Measurements from ENCODE around the gene MRPL4. TPM values are rescaled to one million over a fixed set of nuclear protein-coding genes. Genes with fewer than 3 reads are reported as not detected.
A peak's percentile ranks its signal among the peaks of the same experiment; 100 is the strongest.
"Not testable (repeated sequence)": the region's sequence is repeated elsewhere in the genome, so short reads cannot be mapped to it uniquely, and the experiment has no call there.

The MRPL4 gene
- polyA plus RNA-seq, 3 donors from 2014 or later = 24.3 to 42.6 (median 27.1) TPM

DNA sequence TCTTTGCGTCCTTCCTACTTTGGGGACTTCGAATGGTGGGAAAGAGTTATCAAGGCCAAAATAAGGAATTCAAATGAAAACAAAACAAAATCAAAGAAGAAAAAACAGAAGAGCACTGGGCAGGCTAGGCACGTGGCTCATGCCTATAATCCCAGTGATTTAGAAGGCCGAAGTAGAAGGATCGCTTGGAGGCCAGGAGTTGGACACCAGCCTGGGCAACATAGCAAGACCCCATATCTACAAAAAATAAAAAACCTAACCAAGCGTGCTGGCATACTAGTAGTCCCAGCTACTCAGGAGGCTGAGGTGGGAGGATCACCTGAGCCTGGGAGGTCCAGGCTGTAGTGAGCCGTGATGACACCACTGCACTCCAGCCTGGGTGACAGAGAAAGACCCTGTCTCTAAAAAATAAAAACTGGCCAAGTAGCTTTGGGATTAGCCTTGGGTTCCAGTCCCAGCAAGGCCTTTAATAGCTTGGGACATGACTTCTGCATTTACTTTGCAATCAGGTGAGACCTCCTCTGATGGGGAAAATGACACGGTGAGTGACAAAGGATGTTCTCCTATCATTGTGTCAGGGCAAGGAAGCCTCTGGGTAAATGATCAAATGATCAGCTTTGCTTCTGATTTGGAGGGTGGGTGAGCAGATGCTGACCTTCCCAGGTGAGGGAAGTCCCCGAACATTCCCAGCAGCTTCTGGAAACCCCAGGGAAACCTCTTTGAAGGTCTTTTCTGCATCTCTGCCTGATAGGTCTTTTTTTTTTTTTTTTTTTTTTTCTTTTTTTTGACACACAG, 26.0 kb downstream of the MRPL4 start:
- peaks cover 24 to 40% of the 10 kb centered on the region in 2 donors for H3K4me1 Mint-ChIP-seq
- no peak for DNase-seq
- no peaks in the 10 kb centered on the region for H3K9me3 Mint-ChIP-seq
- H3K27ac Mint-ChIP-seq = peak overlapping the region in 4 of 6 donors; percentile 17 to 73 (median 32)
- peaks cover 0 to 5% (median under 1%) of the 10 kb centered on the region in 3 donors for H3K27me3 Mint-ChIP-seq (ENCODE audit: low read depth in 3 of 3)
- H3K4me3 Mint-ChIP-seq = peak overlapping the region in 1 of 5 donors; percentile 27
- peaks cover 4 to 19% (median 7%) of the 10 kb centered on the region in 3 donors for H3K36me3 Mint-ChIP-seq

DNA sequence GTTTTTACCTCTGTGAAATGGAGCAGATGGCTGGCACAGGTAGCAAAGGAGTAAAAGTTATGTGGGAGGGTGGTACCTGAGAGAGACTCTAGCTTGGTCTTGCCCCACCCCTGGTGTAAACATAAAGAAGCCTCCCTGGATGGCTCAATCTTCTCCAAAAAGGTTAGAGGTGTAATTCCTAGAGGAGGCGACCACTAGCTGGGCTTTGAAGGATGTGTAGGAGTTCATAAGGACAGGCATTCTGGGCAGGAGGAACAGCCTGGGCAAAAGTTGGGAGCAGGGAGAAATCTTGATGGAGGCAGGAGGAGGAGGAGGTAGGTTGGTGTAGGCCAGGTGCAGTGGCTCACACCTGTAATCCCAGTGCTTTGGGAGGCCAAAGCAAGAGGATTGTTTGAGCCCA, 26.9 kb downstream of the MRPL4 start:
- Mint-ChIP-seq H3K4me1 (peaks cover 25 to 38% of the 10 kb centered on the region in 2 donors), H3K27ac (peak overlapping the region in 5 of 6 donors; percentile 53 to 89 (median 81)), H3K27me3 (ENCODE audit: low read depth in 3 of 3) (peaks cover 0 to 5% (median 0%) of the 10 kb centered on the region in 3 donors), H3K9me3 (no peaks in the 10 kb centered on the region), H3K36me3 (peaks cover 6 to 24% (median 8%) of the 10 kb centered on the region in 3 donors), H3K4me3 (peak overlapping the region; percentile 31 to 67 (median 46))
- no peak for DNase-seq

DNA sequence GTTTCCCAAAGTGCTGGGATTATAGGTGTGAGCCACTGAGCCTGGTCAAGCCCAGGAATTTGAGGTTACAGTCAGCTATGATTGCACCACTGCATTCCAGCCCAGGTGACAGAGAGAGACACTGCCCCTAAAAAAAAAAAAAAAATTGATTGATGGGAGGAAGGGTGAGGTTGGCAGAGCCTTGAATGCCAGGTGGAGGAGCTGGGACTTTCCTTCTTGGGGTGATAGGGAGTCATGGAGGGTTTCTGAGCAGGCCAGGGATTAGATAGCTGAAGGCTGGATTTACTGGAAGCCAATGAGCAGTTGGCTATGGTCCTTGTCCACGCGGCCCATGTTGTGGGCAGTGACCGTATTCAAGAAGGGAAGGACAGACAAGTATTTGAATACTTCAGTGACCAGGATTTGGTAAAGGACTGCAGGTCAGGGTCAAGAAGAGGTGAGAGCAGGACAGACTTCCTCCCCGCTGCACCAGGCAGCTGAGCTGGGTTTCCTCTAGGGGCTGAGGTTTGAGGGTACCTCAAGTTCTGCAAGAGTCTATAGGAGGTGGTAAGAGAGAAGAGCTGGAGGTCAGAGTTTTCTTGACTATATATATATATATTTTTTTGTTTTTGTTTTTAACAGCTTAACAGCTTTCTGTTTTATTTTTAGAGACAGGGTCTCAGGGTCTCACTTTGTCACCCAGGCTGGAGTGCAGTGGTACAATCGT, 27.9 kb downstream of the MRPL4 start:
- DNase-seq = peak in 2 of 3 donors; percentile 29 to 38
- Mint-ChIP-seq H3K4me3 (peak overlapping the region; percentile 15 to 75 (median 68)), H3K27me3 (ENCODE audit: low read depth in 3 of 3) (peaks cover 0 to 5% (median 0%) of the 10 kb centered on the region in 3 donors), H3K9me3 (no peaks in the 10 kb centered on the region), H3K36me3 (peaks cover 5 to 27% (median 9%) of the 10 kb centered on the region in 3 donors), H3K4me1 (peaks cover 20 to 30% of the 10 kb centered on the region in 2 donors), H3K27ac (peak overlapping the region; percentile 78 to 94 (median 86))

DNA sequence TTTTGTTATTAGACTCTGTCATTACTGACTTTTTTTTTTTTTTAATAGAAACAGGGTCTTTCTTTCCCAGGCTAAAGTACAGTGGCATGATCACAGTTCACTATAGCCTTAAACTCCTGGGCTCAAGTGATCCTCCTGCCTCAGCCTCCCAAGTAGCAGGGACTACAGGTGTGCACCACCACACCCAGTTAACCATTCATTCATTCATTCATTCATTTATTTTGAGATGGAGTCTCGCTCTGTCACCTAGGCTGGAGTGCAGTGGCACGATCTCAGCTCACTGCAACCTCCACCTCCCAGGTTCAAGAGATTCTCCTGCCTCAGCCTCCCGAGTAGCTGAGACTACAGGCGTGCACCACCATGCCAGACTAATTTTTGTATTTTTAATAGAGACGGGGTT, 30.0 kb downstream of the MRPL4 start:
- not testable (repeated sequence) for DNase-seq, H3K4me3 Mint-ChIP-seq, H3K27ac Mint-ChIP-seq, H3K9me3 Mint-ChIP-seq
- H3K4me1 Mint-ChIP-seq = peaks cover 37 to 49% of the 10 kb centered on the region in 2 donors
- peaks cover 3 to 10% (median 7%) of the 10 kb centered on the region in 3 donors for H3K27me3 Mint-ChIP-seq (ENCODE audit: low read depth in 3 of 3)
- peaks cover 18 to 37% (median 26%) of the 10 kb centered on the region in 3 donors for H3K36me3 Mint-ChIP-seq

DNA sequence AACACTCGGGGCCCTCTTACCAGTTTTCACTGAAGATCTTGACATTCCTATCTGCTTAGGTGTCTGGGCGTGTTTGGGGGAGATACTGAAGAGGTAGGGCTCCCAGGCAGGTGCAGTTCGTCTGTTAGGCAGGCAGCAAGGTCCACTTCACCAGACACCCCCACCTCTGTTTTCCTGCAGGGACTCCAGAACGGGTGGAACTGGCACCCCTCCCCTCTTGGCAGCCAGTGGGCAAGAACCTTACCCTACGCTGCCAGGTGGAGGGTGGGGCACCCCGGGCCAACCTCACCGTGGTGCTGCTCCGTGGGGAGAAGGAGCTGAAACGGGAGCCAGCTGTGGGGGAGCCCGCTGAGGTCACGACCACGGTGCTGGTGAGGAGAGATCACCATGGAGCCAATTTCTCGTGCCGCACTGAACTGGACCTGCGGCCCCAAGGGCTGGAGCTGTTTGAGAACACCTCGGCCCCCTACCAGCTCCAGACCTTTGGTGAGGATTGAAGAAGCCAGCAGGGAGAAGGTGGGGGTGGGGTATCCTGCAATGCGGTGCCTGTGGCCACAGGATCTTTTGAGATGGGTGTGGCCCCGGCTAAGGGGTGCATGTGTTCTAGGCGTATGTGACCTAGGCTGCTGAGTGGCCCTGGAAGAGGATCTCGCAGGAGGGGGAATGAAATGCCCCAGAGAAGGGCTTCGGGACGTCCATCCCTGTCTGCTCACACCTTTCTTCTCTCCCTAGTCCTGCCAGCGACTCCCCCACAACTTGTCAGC, 31.5 kb downstream of the MRPL4 start:
- Mint-ChIP-seq H3K4me3 (no peak overlapping the region), H3K9me3 (peaks cover 0 to 3% (median 0%) of the 10 kb centered on the region in 6 donors), H3K36me3 (peaks cover 18 to 33% (median 26%) of the 10 kb centered on the region in 3 donors), H3K27ac (no peak overlapping the region), H3K4me1 (peaks cover 49 to 57% of the 10 kb centered on the region in 2 donors), H3K27me3 (ENCODE audit: low read depth in 3 of 3) (peaks cover 10 to 23% (median 16%) of the 10 kb centered on the region in 3 donors)
- no peak for DNase-seq

DNA sequence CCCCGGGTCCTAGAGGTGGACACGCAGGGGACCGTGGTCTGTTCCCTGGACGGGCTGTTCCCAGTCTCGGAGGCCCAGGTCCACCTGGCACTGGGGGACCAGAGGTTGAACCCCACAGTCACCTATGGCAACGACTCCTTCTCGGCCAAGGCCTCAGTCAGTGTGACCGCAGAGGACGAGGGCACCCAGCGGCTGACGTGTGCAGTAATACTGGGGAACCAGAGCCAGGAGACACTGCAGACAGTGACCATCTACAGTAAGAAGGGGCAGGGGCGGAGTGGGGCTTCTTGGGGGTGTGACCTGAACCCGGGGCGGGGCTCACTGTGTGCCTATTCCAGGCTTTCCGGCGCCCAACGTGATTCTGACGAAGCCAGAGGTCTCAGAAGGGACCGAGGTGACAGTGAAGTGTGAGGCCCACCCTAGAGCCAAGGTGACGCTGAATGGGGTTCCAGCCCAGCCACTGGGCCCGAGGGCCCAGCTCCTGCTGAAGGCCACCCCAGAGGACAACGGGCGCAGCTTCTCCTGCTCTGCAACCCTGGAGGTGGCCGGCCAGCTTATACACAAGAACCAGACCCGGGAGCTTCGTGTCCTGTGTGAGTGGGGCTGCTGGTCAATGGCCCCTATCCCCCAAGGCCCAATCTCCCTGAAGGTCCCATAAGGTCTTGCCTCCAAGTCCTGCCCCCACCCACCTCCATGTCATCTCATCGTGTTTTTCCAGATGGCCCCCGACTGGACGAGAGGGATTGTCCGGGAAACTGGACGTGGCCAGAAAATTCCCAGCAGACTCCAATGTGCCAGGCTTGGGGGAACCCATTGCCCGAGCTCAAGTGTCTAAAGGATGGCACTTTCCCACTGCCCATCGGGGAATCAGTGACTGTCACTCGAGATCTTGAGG, 32.3 kb downstream of the MRPL4 start:
- no peak overlapping the region for H3K27ac Mint-ChIP-seq
- H3K4me3 Mint-ChIP-seq = no peak overlapping the region

DNA sequence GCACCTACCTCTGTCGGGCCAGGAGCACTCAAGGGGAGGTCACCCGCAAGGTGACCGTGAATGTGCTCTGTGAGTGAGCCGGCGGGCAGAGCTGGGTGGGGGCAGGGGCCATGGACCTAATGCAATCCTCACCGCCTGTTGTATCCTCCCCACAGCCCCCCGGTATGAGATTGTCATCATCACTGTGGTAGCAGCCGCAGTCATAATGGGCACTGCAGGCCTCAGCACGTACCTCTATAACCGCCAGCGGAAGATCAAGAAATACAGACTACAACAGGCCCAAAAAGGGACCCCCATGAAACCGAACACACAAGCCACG, 32.9 kb downstream of the MRPL4 start:
- peaks cover 18 to 28% (median 24%) of the 10 kb centered on the region in 3 donors for H3K36me3 Mint-ChIP-seq
- no peak overlapping the region for H3K27ac Mint-ChIP-seq
- peaks cover 13 to 34% (median 20%) of the 10 kb centered on the region in 3 donors for H3K27me3 Mint-ChIP-seq (ENCODE audit: low read depth in 3 of 3)
- H3K4me3 Mint-ChIP-seq = no peak overlapping the region
- peaks cover 49 to 56% of the 10 kb centered on the region in 2 donors for H3K4me1 Mint-ChIP-seq
- DNase-seq = no peak
- H3K9me3 Mint-ChIP-seq = peaks cover 0 to 3% (median 0%) of the 10 kb centered on the region in 6 donors

More for the DNA sequence above, 32.3 kb downstream of the MRPL4 start:
- H3K27me3 Mint-ChIP-seq (ENCODE audit: low read depth in 3 of 3) = peaks cover 12 to 31% (median 22%) of the 10 kb centered on the region in 3 donors
- no peak for DNase-seq
- H3K4me1 Mint-ChIP-seq = peaks cover 52 to 59% of the 10 kb centered on the region in 2 donors
- peaks cover 18 to 29% (median 26%) of the 10 kb centered on the region in 3 donors for H3K36me3 Mint-ChIP-seq
- H3K9me3 Mint-ChIP-seq = peaks cover 0 to 3% (median 0%) of the 10 kb centered on the region in 6 donors

DNA sequence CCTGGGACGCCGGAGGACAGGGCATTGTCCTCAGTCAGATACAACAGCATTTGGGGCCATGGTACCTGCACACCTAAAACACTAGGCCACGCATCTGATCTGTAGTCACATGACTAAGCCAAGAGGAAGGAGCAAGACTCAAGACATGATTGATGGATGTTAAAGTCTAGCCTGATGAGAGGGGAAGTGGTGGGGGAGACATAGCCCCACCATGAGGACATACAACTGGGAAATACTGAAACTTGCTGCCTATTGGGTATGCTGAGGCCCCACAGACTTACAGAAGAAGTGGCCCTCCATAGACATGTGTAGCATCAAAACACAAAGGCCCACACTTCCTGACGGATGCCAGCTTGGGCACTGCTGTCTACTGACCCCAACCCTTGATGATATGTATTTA, 33.4 kb downstream of the MRPL4 start:
- Mint-ChIP-seq H3K27ac (peak overlapping the region in 1 of 6 donors; percentile 26), H3K27me3 (ENCODE audit: low read depth in 3 of 3) (peaks cover 18 to 38% (median 21%) of the 10 kb centered on the region in 3 donors), H3K36me3 (peaks cover 18 to 26% (median 23%) of the 10 kb centered on the region in 3 donors), H3K9me3 (peaks cover 0 to 3% (median 0%) of the 10 kb centered on the region in 6 donors), H3K4me3 (no peak overlapping the region), H3K4me1 (peaks cover 50 to 56% of the 10 kb centered on the region in 2 donors)
- DNase-seq = no peak

DNA sequence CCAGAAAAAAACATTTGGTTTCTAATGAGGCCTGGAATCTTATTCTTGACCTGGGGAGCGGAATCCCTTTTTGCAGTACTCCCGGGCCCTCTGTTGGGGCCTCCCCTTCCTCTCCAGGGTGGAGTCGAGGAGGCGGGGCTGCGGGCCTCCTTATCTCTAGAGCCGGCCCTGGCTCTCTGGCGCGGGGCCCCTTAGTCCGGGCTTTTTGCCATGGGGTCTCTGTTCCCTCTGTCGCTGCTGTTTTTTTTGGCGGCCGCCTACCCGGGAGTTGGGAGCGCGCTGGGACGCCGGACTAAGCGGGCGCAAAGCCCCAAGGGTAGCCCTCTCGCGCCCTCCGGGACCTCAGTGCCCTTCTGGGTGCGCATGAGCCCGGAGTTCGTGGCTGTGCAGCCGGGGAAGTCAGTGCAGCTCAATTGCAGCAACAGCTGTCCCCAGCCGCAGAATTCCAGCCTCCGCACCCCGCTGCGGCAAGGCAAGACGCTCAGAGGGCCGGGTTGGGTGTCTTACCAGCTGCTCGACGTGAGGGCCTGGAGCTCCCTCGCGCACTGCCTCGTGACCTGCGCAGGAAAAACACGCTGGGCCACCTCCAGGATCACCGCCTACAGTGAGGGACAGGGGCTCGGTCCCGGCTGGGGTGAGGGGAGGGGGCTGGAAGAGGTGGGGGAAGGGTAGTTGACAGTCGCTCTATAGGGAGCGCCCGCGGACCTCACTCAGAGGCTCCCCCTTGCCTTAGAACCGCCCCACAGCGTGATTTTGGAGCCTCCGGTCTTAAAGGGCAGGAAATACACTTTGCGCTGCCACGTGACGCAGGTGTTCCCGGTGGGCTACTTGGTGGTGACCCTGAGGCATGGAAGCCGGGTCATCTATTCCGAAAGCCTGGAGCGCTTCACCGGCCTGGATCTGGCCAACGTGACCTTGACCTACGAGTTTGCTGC, 35.1 kb downstream of the MRPL4 start, which contains the start of gene ICAM4:
TSS of gene ICAM4 (plus strand) at position 153 of the 935 bp plus-strand sequence. CDS start at position 211, 58 bp downstream.
- H3K27me3 Mint-ChIP-seq (ENCODE audit: low read depth in 3 of 3) = peaks cover 30 to 54% (median 33%) of the 10 kb centered on the region in 3 donors
- peaks cover 0 to 4% (median 0%) of the 10 kb centered on the region in 6 donors for H3K9me3 Mint-ChIP-seq
- H3K4me3 Mint-ChIP-seq = peak within 1 kb of the TSS; percentile 46 to 77 (median 71)
- peaks cover 18 to 26% (median 23%) of the 10 kb centered on the region in 3 donors for H3K36me3 Mint-ChIP-seq
- peak within 1 kb of the TSS in 2 of 6 donors; percentile 69 to 77 for H3K27ac Mint-ChIP-seq
- H3K4me1 Mint-ChIP-seq = peaks cover 63 to 70% of the 10 kb centered on the region in 2 donors
- DNase-seq = no peak

DNA sequence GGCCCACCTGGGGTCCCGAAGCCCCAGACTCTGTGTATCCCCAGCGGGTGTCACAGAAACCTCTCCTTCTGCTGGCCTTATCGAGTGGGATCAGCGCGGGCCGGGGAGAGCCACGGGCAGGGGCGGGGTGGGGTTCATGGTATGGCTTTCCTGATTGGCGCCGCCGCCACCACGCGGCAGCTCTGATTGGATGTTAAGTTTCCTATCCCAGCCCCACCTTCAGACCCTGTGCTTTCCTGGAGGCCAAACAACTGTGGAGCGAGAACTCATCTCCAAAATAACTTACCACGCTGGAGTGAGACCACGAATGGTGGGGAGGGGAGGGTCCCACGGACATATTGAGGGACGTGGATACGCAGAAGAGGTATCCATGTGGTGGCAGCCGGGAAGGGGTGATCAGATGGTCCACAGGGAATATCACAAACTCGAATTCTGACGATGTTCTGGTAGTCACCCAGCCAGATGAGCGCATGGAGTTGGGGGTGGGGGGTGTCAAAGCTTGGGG, 36.7 kb downstream of the MRPL4 start:
- DNase-seq = no peak
- H3K36me3 Mint-ChIP-seq = peaks cover 18 to 22% (median 18%) of the 10 kb centered on the region in 3 donors
- peak overlapping the region; percentile 78 to 85 (median 83) for H3K4me3 Mint-ChIP-seq
- peaks cover 75 to 83% of the 10 kb centered on the region in 2 donors for H3K4me1 Mint-ChIP-seq
- H3K27me3 Mint-ChIP-seq (ENCODE audit: low read depth in 3 of 3) = peaks cover 44 to 70% (median 48%) of the 10 kb centered on the region in 3 donors
- H3K9me3 Mint-ChIP-seq = peaks cover 0 to 4% (median 0%) of the 10 kb centered on the region in 6 donors
- peak overlapping the region in 3 of 6 donors; percentile 41 to 66 (median 49) for H3K27ac Mint-ChIP-seq

DNA sequence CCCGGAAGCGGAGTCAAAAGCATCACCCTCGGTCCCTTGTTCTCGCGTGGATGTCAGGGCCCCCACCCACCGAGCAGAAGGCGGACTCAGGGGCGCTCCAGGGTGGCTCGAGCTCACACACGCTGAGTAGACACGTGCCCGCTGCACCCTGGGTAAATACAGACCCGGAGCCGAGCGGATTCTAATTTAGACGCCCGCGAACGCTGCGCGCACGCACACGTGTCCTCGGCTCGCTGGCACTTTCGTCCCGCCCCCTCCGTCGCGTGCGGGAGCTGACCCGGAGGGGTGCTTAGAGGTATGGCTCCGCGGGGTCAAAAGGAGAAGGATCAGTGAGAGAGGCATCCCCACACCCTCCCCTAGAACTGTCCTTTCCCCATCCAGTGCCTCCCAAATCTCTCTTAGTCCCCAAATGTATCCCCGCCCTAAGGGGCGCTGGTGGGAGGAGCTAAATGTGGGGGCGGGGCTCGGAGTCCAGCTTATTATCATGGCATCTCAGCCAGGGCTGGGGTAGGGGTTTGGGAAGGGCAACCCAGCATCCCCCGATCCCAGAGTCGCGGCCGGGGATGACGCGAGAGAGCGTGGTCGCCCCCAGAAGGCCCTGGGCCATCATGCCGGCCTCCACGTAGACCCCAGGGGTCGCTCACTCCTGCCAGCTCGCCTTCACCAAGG, 37.3 kb downstream of the MRPL4 start:
- peaks cover 0 to 4% (median 0%) of the 10 kb centered on the region in 6 donors for H3K9me3 Mint-ChIP-seq
- H3K27ac Mint-ChIP-seq = peak overlapping the region in 3 of 6 donors; percentile 41 to 66 (median 49)
- peak; percentile 57 to 68 (median 63) for DNase-seq
- peaks cover 75 to 83% of the 10 kb centered on the region in 2 donors for H3K4me1 Mint-ChIP-seq
- peaks cover 18% of the 10 kb centered on the region in 3 donors for H3K36me3 Mint-ChIP-seq
- peaks cover 44 to 75% (median 49%) of the 10 kb centered on the region in 3 donors for H3K27me3 Mint-ChIP-seq (ENCODE audit: low read depth in 3 of 3)
- peak overlapping the region; percentile 78 to 85 (median 83) for H3K4me3 Mint-ChIP-seq
